EH (cell line): ENCODE results near the gene LSMEM2.
"Not testable (repeated sequence)": the region's sequence is repeated elsewhere in the genome, so short reads cannot be mapped to it uniquely, and the experiment has no call there.

Experiments
- DNase-seq: peaks from one replicate; pipeline ENCODE4 v3.0.0-alpha.2; 2015; ENCODE audit warnings: low read depth

Gene LSMEM2

GRCh38 chr3:50245831-50246516 lies 32.9 kb upstream of the LSMEM2 start:
- peak; percentile 49 for DNase-seq

GRCh38 chr3:50246517-50246954 lies 32.4 kb upstream of the LSMEM2 start:
- peak; percentile 99 for DNase-seq

- DNase-seq: peak; percentile 70
Measured at GRCh38 chr3:50248387-50248786, 30.5 kb upstream of the LSMEM2 start.

GRCh38 chr3:50249457-50249856 lies 29.4 kb upstream of the LSMEM2 start:
- no peak for DNase-seq

- DNase-seq: no peak
Measured at GRCh38 chr3:50250514-50250913, 28.4 kb upstream of the LSMEM2 start.

- DNase-seq: peak; percentile 91
Measured at GRCh38 chr3:50251220-50251619, 27.7 kb upstream of the LSMEM2 start.

- peak; percentile 51 for DNase-seq
Measured at GRCh38 chr3:50254577-50255250, 24.2 kb upstream of the LSMEM2 start.

GRCh38 chr3:50255251-50255615 lies 23.7 kb upstream of the LSMEM2 start:
- no peak for DNase-seq

GRCh38 chr3:50256978-50257890 lies 21.7 kb upstream of the LSMEM2 start:
- peak; percentile 52 for DNase-seq

GRCh38 chr3:50258029-50258680 lies 20.7 kb upstream of the LSMEM2 start:
- no peak for DNase-seq

- DNase-seq: no peak
Measured at GRCh38 chr3:50258979-50259378, 19.9 kb upstream of the LSMEM2 start.

- no peak for DNase-seq
Measured at GRCh38 chr3:50259432-50260026, 19.4 kb upstream of the LSMEM2 start.

GRCh38 chr3:50260027-50260941 lies 18.6 kb upstream of the LSMEM2 start:
- DNase-seq: peak; percentile 91

GRCh38 chr3:50260942-50261441 lies 17.9 kb upstream of the LSMEM2 start:
- DNase-seq: no peak

GRCh38 chr3:50261505-50261904 lies 17.4 kb upstream of the LSMEM2 start:
- DNase-seq: no peak

- not testable (repeated sequence) for DNase-seq
Measured at GRCh38 chr3:50262200-50262599, 16.7 kb upstream of the LSMEM2 start.

GRCh38 chr3:50262778-50263177 lies 16.1 kb upstream of the LSMEM2 start:
- no peak for DNase-seq

GRCh38 chr3:50263478-50264382 lies 15.2 kb upstream of the LSMEM2 start:
- peak; percentile 57 for DNase-seq

GRCh38 chr3:50264383-50264963 lies 14.4 kb upstream of the LSMEM2 start:
- peak; percentile 99 for DNase-seq
